ENCODE results near the gene HIBADH.

- TF ChIP-seq JUN (IDR thresholded peaks at IDR 0.05) (no peak), CEBPB (IDR thresholded peaks at IDR 0.05) (no peak), MAX (IDR thresholded peaks at IDR 0.05) (no peak), RNF2 (IDR thresholded peaks at IDR 0.05; ENCODE audit: borderline replicate concordance, low read depth) (no peak), NFE2L2 (conservative IDR thresholded peaks at IDR 0.05; ENCODE audit: low read length) (no peak), CTCF (IDR thresholded peaks at IDR 0.05) (no peak), POLR2AphosphoS2 (conservative IDR thresholded peaks at IDR 0.05; ENCODE audit: low read length) (no peak), FOSB (CRISPR knock-in tag; IDR thresholded peaks at IDR 0.05) (no peak), JUNB (IDR thresholded peaks at IDR 0.05) (no peak), CBX2 (IDR thresholded peaks at IDR 0.05; ENCODE audit: borderline replicate concordance, low read depth) (no peak), POLR2A (IDR thresholded peaks at IDR 0.05; ENCODE audit: low read length) (no peak)
These were observed 152.1 kb downstream of the HIBADH start for GRCh38 chr7:27510541-27510940.

All from A549 (cell line).